Neuronal stem cell (in vitro differentiated cells): Measurements from ENCODE around the gene C20orf173.

ENCODE experiments used
- DNase-seq: peaks from one replicate; pipeline ENCODE4 v3.0.0-alpha.2; 2013; ENCODE audit warnings: low spot score
- H2AFZ ChIP-seq: one replicate; pipeline ENCODE4 v1.6.1; 2013; ENCODE audit warnings: mild to moderate bottlenecking, low read length, inconsistent platforms
- H2AK5ac ChIP-seq: 2 replicates; pipeline ENCODE4 v1.6.1; 2013; ENCODE audit warnings: low read depth, mild to moderate bottlenecking, inconsistent platforms, low read length, moderate library complexity, mixed read lengths
- H2BK120ac ChIP-seq: 2 replicates; pipeline ENCODE4 v1.6.1; 2013; ENCODE audit warnings: low read depth, mild to moderate bottlenecking, inconsistent platforms, low read length, moderate library complexity, mixed read lengths
- H2BK12ac ChIP-seq: one replicate; pipeline ENCODE4 v1.6.1; 2013; ENCODE audit warnings: low read length, inconsistent platforms
- H2BK15ac ChIP-seq: 2 replicates; pipeline ENCODE4 v1.6.1; 2013; ENCODE audit warnings: mild to moderate bottlenecking, low read length, inconsistent platforms, mixed read lengths
- H2BK5ac ChIP-seq: one replicate; pipeline ENCODE4 v1.6.1; 2013; ENCODE audit warnings: inconsistent platforms, mild to moderate bottlenecking, low read length, moderate library complexity
- H3K14ac ChIP-seq: one replicate; pipeline ENCODE4 v1.6.1; 2013; ENCODE audit warnings: low read length, inconsistent platforms
- H3K18ac ChIP-seq: 2 replicates; pipeline ENCODE4 v1.6.1; 2013; ENCODE audit warnings: low read length, inconsistent platforms
- H3K23ac ChIP-seq: 2 replicates; pipeline ENCODE4 v1.6.1; 2013; ENCODE audit warnings: low read depth, mild to moderate bottlenecking, mixed read lengths, low read length, inconsistent platforms; ENCODE audit not compliant: poor library complexity
- H3K27ac ChIP-seq: replicated peaks from 3 replicates; pipeline ENCODE4 v1.5.1; 2013; ENCODE audit warnings: low read length, inconsistent platforms
- H3K27me3 ChIP-seq, 3 experiments: 2 replicates each; pipeline ENCODE4 v1.6.1; 2013; ENCODE audit warnings: low read length in 3 of 3, mild to moderate bottlenecking in 2 of 3, inconsistent platforms in 1 of 3, low read depth in 1 of 3, mixed read lengths in 1 of 3, moderate library complexity in 1 of 3; ENCODE audit not compliant: control insufficient read depth in 3 of 3, insufficient read depth in 3 of 3
- H3K36me3 ChIP-seq, 2 donors: replicated peaks in 1 of 2; 2 replicates each; pipeline ENCODE4 v1.6.1; 2013; ENCODE audit warnings: low read length in 2 of 2; ENCODE audit not compliant: control insufficient read depth in 2 of 2, insufficient read depth in 2 of 2
- H3K4ac ChIP-seq: 2 replicates; pipeline ENCODE4 v1.6.1; 2013; ENCODE audit warnings: inconsistent platforms, mild to moderate bottlenecking, low read length, moderate library complexity
- H3K4me1 ChIP-seq, 2 donors: 1 replicate in 1 of 2; 2 replicates in 1 of 2; pipeline ENCODE4 v1.6.1; 2013; ENCODE audit warnings: low read length in 2 of 2, low read depth in 1 of 2; ENCODE audit not compliant: control insufficient read depth in 2 of 2, insufficient read depth in 1 of 2
- H3K4me2 ChIP-seq: one replicate; pipeline ENCODE4 v1.6.1; 2013; ENCODE audit warnings: mild to moderate bottlenecking, low read length, inconsistent platforms; ENCODE audit not compliant: insufficient read depth, poor library complexity, severe bottlenecking
- H3K4me3 ChIP-seq, 2 donors: 2 replicates each; pipeline ENCODE4 v1.5.1; 2013; ENCODE audit warnings: low read length in 2 of 2, mild to moderate bottlenecking in 2 of 2, inconsistent platforms in 1 of 2, moderate library complexity in 1 of 2
- H3K79me1 ChIP-seq: one replicate; pipeline ENCODE4 v1.6.1; 2013; ENCODE audit warnings: low read depth, mild to moderate bottlenecking, inconsistent platforms, low read length, moderate library complexity
- H3K9ac ChIP-seq: one replicate; pipeline ENCODE4 v1.6.1; 2013; ENCODE audit warnings: mild to moderate bottlenecking, low read depth, low read length, inconsistent platforms; ENCODE audit not compliant: poor library complexity
- H3K9me3 ChIP-seq, 2 donors: replicated peaks in 1 of 2; 2 replicates each; pipeline versions ENCODE3 to v1.6.1; 2013; ENCODE audit warnings: low read length in 2 of 2, mild to moderate bottlenecking in 2 of 2, inconsistent platforms in 1 of 2, low read depth in 1 of 2, mixed read lengths in 1 of 2, moderate library complexity in 1 of 2; ENCODE audit not compliant: control insufficient read depth in 2 of 2, insufficient read depth in 1 of 2
- H4K8ac ChIP-seq: one replicate; pipeline ENCODE4 v1.6.1; 2013; ENCODE audit warnings: low read depth, mild to moderate bottlenecking, inconsistent platforms, low read length, moderate library complexity
- H4K91ac ChIP-seq: one replicate; pipeline ENCODE4 v1.6.1; 2013; ENCODE audit warnings: low read length, low read depth, mild to moderate bottlenecking, inconsistent platforms; ENCODE audit not compliant: poor library complexity
- WGBS, 2 donors: extraction: QIAGEN DNeasy Blood & Tissue Kit; methylation state at CpG; one replicate each; pipeline ENCODE4 v1.1.7; 2013; ENCODE audit warnings: missing lambda C conversion rate in 2 of 2, mixed read lengths in 1 of 2; ENCODE audit not compliant: insufficient read length in 2 of 2, insufficient replicate concordance in 1 of 2; ENCODE audit errors: extremely low coverage in 2 of 2; 5-methylcytosine and 5-hydroxymethylcytosine counted together

C20orf173 gene

DNA sequence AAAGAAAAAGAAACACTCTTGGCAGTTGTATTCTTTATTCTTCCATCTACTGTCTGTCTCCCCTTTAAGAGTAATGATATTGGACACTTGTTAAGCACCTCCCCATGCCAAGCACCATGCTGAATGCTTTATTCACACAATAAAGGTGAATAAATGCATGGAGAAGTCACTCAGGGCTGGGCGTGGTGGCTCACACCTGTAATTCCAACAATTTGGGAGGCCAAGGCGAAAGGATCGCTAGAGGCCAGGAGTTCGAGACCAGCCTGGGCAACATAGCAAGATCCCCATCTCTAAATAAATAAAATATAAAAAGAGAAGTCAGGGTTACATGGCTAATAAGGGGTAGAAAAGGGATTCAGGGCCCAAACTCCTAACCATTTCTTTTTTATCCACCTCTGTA is 42.0 kb downstream of the C20orf173 start:
- Histone ChIP-seq H3K79me1 (peaks cover 3% of the 10 kb centered on the region), H3K9me3 (peaks cover 0 to 14% of the 10 kb centered on the region in 2 donors), H3K4me1 (peaks cover 0 to 1% of the 10 kb centered on the region in 2 donors), H3K14ac (no peak overlapping the region), H3K4ac (no peak overlapping the region), H3K9ac (no peak overlapping the region), H3K18ac (no peak overlapping the region), H3K4me2 (no peak overlapping the region), H4K8ac (no peak overlapping the region), H3K27ac (no peak overlapping the region), H3K27me3 (no peaks in the 10 kb centered on the region), H3K4me3 (no peak overlapping the region), H3K36me3 (peaks cover 22 to 95% of the 10 kb centered on the region in 2 donors), H2BK15ac (no peak overlapping the region), H2BK120ac (no peak overlapping the region), H4K91ac (no peak overlapping the region), H2AK5ac (no peak overlapping the region), H2BK12ac (no peak overlapping the region), H3K23ac (no peak overlapping the region), H2BK5ac (no peak overlapping the region), H2AFZ (no peak overlapping the region)
- WGBS, 2 donors, result no CpG with 5 or more reads among the region's 4 CpGs
- DNase-seq, result no peak

DNA sequence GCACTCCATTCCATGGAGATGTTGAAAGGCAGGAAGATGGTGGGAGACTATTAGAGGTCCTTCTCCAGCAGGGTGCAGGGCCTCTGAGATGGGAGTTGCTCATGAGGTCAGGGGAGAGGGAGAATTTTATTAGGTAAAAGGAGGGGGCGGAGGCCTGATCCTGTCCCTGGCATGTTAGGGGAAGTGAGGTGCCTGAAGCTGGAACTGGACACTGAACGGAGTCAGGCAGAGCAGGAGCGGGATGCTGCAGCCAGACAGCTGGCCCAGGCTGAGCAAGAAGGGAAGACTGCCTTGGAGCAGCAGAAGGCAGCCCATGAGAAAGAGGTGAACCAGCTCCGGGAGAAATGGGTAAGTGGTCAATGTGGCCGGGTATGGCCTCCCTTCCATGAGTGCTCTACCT is 49.7 kb downstream of the C20orf173 start:
- H2BK15ac ChIP-seq, result no peak overlapping the region
- no peak for DNase-seq
- no CpG with 5 or more reads among the region's 5 CpGs for WGBS, 2 donors
- H3K4me2 ChIP-seq, result no peak overlapping the region
- H3K23ac ChIP-seq, result no peak overlapping the region
- no peak overlapping the region for H3K4ac ChIP-seq
- no peak overlapping the region for H3K27ac ChIP-seq
- no peak overlapping the region for H3K4me3 ChIP-seq
- H2AFZ ChIP-seq, result no peak overlapping the region
- H2BK5ac ChIP-seq, result no peak overlapping the region
- H4K8ac ChIP-seq, result no peak overlapping the region
- H2BK12ac ChIP-seq, result no peak overlapping the region
- no peak overlapping the region for H3K14ac ChIP-seq
- H3K18ac ChIP-seq, result no peak overlapping the region
- no peak overlapping the region for H2BK120ac ChIP-seq
- H3K36me3 ChIP-seq, result peaks cover 34 to 92% of the 10 kb centered on the region in 2 donors
- no peak overlapping the region for H2AK5ac ChIP-seq
- H3K9me3 ChIP-seq, result peaks cover 2 to 14% of the 10 kb centered on the region in 2 donors
- no peak overlapping the region for H4K91ac ChIP-seq
- H3K4me1 ChIP-seq, result no peaks in the 10 kb centered on the region
- H3K9ac ChIP-seq, result no peak overlapping the region
- no peaks in the 10 kb centered on the region for H3K79me1 ChIP-seq
- H3K27me3 ChIP-seq, result no peaks in the 10 kb centered on the region

DNA sequence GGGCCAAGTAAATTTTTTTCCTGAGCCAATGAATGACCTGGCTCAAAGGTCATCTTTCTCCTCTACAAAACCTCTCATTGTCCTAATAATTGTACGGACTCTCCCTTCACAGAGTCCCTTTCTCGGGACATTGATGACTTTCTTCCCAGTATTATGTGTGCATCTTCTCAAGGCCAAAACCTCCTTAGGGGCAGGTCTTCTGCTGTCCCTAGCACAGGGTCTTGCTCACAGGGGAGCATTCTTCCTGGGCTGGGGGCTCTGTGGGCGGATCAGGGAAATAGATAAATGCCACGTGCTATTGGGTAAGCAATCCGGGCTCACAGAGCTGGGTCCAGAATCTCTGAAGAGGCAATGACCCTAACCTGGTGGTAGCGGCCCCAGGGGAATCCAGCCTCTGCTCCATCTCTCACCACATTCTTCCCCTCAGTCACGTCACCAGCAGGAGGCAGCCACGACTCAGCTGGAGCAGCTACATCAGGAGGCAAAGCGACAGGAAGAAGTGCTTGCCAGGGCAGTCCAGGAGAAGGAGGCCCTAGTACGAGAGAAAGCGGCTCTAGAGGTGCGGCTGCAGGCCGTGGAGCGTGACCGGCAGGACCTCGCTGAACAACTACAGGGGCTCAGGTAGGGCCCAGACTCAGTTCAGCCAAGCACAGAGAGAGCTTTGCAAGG is 50.5 kb downstream of the C20orf173 start:
- Histone ChIP-seq H3K4me3 (no peak overlapping the region), H3K4me1 (no peaks in the 10 kb centered on the region), H3K27ac (no peak overlapping the region), H3K9ac (no peak overlapping the region), H2BK5ac (no peak overlapping the region), H3K18ac (no peak overlapping the region), H3K27me3 (no peaks in the 10 kb centered on the region), H3K23ac (no peak overlapping the region), H2BK15ac (no peak overlapping the region), H3K14ac (no peak overlapping the region), H3K36me3 (peaks cover 35 to 92% of the 10 kb centered on the region in 2 donors), H4K91ac (no peak overlapping the region), H3K4ac (no peak overlapping the region), H2AK5ac (no peak overlapping the region), H3K9me3 (peaks cover 2 to 7% of the 10 kb centered on the region in 2 donors), H2AFZ (no peak overlapping the region), H4K8ac (no peak overlapping the region), H2BK120ac (no peak overlapping the region), H3K79me1 (no peaks in the 10 kb centered on the region), H3K4me2 (no peak overlapping the region), H2BK12ac (no peak overlapping the region)
- DNase-seq, result no peak
- WGBS, 2 donors, result no CpG with 5 or more reads among the region's 16 CpGs
